Effector CD4-positive, alpha-beta T cell (primary cell): ENCODE measurements around the gene CENPX.
A peak's percentile ranks its signal among the peaks of the same experiment; 100 is the strongest.
"Not testable (repeated sequence)": the region's sequence is repeated elsewhere in the genome, so short reads cannot be mapped to it uniquely, and the experiment has no call there.

Source experiments
- DNase-seq: peaks from one replicate; pipeline ENCODE4 v3.0.0-alpha.2; 2020

The CENPX gene

DNA sequence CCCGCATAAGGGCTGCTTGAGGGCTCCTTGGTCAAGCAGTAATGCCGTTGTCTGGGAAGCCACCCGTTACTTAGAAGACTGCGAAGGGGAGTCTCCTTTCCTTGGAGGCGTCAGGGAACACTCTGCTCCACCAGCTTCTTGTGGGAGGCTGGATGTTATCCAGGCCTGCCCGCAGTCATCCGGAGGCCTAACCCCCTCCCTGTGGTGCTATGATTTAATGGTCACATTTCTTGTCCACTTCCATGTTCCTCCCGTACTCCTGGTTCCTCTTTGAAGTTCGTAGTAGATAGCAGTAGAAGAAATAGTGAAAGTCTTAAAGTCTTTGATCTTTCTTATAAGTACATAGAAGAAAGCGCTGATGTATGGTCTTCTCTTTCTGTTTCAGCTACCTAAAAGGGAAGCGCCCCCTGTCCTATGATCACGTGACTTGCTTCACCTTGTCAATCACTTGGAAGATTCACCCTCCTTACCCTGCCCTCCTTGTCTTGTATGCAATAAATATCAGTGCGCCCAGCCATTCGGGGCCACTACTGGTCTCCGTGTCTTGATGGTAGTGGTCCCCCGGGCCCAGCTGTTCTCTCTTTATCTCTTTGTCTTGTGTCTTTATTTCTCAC lies 16.2 kb upstream of the CENPX start:
- not testable (repeated sequence) for DNase-seq

DNA sequence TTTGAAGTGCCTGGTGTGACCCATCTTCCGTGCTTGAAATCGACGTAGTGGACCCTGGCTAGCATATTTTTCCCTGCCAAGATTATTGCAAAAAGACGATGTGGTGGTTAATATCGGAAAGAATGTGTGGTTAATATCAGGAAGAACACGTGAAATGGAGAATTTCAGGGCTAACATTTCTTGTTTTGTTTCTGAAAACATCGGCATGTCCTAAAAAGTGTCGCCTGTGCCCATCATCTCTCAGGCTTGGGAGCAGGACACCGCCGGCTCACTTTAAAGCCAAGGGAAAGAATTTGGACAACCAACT lies 15.2 kb upstream of the CENPX start:
- no peak for DNase-seq

DNA sequence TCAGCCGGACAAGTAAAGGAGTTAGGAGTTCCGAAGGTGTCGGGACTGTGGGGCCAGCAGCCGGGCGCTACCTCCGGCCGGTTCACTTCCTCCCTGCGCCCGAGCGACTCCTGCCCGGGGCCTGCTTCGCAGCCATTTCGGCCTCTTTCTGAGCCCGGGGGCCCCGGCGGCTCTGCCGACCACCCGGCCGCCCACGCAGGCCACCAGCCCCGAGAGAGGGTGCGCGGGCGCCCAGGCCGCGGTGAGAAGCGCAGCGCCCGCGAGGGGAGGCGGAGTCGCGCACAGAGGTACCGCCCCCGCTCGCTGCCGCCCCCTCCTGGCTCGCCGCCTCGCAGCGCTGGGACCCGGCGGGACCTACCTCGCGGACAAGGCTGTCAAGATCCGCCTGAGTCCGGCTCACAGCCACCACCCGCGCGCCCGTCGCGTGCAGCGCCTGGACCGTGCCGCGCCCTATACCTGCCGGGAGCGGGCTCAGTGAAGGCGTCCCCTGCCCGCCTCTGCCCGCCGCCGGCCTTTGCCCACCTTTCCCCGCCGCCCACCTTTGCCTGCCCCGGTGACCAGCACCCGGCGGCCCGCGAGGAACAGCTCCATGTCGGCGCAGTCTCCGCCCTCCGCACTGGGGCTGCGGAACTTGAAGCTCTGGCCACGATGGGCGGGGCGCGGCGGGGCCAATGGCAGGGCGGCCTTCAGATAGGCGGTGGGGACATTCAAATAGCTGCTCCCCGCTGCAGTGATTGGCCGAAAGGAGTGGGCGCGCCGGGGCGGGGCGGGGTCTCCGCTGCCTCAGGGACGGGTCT lies 14.6 kb upstream of the CENPX start, which contains the start of gene DCXR:
TSS of gene DCXR (minus strand) at position 606 of the 797 bp plus-strand sequence. CDS start at position 591, 15 bp downstream.
- peak; percentile 92 for DNase-seq

DNA sequence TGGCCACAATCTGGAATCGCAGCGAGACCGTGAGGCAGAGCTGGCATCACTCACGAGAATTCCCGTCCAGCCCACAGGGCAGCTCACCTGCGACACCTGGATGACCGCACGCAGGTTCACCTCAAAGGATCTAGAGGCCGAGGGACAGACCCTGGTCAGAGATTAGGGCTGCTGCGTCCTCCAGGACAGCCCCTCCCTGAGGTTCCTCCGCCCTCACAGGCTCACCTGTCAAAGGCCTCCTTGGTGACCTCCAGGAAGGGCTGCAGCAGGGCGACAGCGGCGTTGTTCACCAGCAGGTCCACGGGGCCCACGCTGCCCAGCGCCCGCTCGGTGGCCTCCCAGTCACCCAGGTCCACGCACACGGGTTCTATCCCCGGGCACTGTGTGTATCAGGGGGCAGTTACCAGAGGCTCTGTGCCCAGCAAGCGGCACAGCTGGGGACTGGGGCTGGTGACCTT lies 14.0 kb upstream of the CENPX start:
- DNase-seq, result no peak

DNA sequence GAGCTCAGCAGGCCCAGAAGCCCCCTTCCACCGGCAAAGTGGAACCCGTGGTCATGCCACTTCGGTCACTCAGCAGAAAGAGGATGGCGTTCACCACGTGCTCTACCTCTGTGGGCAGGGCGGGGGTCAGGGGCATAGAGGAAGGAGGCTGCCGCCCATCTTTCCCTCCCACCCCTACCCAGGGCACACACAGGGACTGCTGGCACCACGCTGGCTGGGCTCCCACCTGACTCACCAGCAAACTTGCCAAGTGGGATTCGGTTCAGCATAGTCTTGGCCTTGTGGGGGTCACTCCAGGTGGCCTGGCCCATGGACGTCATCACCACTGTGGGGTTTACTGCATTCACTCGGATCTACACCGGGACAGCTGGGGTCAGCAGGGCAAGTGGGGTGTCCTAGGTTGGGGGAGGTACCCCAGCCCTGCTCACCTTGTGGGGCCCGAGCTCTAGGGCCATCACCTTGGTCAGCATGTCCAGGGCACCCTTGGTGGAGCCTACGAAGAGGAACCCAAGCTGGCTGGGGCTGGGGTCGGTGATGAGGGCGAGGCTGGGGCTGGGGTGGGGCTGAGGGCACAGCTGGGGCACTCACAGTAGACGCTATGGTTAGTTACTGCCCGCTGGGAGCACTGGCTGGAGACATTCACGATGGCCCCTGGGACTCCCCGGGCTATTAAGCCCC lies 13.4 kb upstream of the CENPX start:
- DNase-seq, result no peak

DNA sequence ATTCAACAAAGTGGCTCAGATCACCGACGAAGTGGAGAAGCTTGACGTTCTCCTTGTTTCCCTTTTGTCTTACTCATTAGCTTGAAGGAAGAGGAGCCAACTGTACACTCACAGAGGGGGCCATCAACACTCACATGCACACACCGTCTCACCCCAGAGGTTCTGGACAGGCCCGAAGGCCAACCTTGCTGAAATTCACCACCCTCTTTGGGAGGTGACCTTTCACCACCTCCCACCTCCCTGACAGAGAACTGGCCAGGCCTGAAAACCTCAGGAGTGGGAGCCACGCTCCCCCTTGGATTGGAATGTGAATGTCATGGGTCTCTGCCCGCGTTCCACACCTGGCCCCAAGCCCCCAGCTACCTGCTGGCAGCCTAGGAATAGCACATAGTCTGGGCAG lies 12.8 kb upstream of the CENPX start:
- DNase-seq, result no peak

DNA sequence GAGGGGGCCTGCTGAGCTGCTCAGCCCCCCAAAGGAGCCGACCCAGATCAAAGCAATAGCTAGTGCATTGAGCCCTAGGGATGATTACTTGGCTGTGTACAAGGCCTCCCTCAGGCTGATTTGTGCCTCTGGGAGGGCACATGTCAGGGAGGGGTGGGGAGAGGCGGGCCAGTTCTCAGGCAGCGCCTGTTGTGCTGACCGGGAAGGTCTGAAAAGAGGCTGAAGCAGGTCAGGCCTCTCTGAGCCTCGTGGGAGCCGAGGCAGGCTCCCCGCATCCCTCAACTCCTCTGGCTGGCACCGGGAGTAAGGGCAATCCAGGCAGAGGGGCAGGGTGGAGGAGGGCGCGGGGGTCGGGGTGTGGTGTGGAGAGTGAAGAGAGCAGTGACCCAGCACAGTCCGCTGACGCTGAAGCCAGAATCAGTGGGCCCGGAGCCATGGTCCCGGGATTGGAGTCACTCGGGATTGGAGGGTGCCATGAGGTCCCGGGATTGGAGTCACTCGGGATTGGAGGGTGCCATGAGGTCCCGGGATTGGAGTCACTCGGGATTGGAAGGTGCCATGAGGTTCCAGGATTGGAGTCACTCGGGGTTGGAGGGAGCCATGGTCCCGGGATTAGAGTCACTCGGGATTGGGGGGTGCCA lies 11.8 kb upstream of the CENPX start:
- DNase-seq, result no peak

DNA sequence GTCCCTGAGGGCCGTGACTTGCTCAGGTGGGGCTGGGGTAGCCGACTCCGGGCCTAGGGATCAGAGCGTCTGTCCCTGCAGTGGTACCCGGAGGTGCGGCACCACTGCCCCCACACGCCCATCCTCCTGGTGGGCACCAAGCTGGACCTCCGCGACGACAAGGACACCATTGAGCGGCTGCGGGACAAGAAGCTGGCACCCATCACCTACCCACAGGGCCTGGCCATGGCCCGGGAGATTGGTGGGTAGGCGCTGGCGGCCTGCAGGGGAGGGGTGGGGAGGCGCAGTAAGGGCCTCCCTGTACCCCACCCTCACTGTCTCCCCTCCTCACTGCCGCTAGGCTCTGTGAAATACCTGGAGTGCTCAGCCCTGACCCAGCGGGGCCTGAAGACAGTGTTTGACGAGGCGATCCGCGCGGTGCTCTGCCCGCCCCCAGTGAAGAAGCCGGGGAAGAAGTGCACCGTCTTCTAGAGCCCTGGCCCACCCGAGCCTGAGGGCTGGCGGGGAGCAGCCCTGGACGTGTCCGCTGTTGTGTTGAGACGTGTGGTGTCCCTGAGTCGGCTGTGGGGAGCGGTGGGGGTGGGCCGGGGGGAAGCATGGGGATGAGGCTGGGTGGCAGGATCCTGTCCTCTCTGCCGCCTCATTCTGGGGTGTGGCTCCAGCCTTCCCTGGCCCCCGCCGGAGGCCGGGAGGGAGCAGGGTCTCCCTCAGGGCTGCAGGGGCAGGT lies 10.8 kb upstream of the CENPX start:
- DNase-seq, result no peak

DNA sequence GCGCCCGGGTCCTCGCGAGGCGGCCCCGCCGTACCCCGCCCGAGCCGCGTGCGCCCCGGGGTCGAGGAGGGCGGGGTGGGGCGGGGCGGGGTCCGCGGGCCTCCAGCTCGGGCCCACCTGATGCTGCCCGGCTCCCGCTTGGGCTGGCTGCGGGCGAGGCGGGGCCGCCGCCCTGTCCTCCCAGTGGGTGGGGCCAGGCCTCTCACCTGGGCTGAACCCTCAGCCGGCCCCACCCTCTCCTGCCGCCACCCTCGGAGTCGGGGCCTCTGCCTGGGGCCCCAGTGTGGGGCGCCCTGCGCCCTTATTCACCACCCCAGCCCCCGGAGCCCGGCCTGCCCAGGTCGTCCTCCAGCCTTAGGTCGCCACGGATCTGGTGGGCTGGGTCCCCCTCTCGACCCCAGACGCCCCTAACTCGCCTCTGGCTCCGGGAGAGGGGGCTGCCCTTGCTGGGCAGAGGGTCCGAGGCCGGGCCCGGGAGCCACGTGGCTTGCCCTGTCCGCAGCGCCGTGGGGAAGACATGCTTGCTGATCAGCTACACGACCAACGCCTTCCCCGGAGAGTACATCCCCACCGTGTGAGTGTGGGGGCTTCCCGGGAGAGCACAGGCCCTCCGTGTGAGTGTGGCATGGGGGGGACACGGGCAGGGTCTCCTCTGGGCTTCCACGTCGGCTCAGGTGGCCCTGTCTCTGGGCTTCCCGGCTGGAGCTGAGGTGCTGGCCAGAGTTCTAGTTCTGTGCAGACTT lies 9.4 kb upstream of the CENPX start:
- DNase-seq, result no peak

DNA sequence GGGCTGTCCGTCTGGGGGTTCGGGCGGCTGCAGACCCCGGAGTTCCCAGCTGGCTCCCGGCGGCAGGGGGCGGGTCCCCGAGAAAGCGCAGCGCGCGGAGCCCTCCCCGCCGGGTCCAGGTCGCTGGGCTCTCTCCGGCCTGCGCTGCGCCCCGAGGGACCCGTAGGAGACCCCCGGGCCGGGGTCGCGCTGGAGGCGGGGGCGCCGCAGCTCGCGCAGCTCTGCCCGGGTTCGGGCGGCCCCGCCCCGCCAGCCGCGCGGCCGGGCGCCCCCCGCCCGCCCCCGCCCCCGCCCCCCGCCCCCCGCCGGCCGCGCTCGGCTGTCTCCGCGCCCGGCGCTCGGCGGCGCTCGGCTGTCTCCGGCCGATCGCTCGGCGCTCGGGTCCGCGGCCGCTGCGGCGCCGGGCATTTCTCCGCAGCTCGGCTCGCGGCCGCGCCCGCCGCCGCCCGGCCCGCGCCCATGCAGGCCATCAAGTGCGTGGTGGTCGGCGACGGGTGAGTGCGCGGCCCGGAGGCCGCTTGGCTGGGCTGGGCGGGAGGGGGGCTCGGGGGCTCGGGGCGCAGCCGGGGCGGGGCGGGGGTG lies 8.7 kb upstream of the CENPX start, which contains the start of gene RAC3:
TSS of gene RAC3 (plus strand) at position 376 of the 582 bp plus-strand sequence. CDS start at position 460, 84 bp downstream.
- no peak for DNase-seq

DNA sequence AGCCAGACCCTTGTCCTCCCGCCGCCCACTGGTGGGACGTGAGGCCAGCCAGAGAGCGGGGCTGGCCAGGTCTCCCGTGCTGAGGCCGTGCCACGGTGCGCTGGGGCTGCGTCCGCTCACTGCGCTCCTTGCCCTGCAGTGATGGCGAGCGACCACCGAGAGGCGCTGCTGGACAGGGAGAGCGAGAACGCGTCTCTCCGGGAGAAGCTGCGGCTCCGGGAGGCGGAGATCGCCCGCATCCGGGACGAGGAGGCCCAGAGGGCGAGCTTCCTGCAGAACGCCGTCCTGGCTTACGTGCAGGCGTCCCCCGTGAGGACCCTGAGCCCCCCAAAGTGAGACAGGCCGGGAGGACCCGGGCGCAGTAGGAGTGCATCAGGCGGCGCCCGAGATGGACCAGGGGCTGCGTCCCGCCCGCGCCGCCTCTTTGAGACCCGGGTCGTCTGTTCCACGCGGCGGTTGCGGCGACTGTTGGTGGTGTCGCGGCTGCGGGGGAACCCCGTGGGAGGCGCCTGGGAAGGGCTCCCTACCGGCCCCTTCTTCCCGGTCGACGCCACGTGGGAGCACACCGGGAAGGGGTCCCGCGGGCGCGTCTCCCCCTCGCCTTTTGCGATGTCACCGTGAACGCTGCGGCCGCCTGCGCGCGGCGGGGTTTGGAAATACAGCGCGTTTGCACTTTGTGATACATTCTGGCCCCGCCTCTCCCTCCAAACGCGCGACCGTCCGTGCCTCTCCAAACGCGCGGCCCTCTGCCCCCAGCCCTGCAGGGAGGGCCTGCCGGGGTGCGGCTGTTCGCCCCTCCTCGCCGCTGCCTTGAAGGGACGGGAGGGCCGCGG lies 8.0 kb upstream of the CENPX start:
- peak; percentile 75 for DNase-seq

DNA sequence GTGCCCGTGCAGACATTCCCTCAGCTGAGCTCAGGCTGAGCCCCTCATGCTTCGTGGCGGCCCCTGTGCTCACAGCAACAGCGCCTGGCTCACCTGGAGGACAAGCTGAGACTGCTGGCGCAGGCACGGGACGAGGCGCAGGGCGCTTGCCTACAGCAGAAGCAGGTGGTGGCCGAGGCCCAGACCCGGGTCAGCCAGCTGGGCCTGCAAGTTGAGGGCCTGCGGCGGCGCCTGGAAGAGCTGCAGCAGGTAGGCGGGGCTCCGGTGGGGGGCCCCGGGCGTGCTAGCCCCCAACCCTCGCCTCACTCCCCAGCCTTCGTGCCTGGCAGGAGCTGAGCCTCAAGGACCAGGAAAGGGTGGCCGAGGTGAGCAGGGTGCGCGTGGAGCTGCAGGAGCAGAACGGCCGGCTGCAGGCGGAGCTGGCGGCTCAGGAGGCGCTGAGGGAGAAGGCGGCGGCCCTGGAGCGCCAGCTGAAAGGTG lies 7.4 kb upstream of the CENPX start:
- no peak for DNase-seq

DNA sequence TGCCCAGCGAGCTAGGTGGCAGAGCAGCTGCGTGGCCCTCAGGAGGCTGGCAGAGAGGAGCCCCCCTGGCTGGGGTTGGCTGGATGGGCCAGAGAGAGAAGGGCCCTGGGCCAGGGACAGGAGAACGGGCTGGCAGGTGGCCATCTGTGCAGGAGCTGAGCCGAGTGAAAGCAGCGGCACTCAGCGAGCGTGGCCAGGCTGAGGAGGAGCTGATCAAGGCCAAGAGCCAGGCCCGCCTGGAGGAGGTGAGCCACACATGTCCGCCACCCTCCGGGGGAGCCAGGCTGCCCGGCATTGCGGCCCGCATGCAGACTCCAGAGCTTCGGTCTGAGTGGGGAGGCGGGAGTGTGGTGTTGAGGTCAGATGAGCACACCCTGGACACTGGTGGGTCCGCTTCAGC lies 6.7 kb upstream of the CENPX start:
- no peak for DNase-seq

DNA sequence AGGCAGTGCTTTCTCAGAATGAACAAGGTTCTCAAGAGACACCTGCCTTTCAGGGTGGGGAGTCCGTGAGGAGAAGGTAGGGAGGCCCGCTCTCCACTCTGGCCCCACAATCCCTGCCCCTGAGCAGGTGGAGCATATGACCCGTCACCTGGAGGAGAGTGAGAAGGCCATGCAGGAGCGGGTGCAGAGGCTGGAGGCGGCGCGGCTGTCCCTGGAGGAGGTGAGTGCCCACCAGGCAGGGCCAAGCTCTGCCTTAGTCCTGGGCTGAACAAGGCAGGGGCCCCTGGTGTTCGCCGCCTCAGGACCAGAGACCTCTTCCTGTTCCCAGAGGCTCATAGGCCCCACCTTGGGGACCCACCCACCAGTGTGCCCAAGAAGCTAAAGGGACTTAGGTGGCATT lies 6.3 kb upstream of the CENPX start:
- DNase-seq, result no peak

DNA sequence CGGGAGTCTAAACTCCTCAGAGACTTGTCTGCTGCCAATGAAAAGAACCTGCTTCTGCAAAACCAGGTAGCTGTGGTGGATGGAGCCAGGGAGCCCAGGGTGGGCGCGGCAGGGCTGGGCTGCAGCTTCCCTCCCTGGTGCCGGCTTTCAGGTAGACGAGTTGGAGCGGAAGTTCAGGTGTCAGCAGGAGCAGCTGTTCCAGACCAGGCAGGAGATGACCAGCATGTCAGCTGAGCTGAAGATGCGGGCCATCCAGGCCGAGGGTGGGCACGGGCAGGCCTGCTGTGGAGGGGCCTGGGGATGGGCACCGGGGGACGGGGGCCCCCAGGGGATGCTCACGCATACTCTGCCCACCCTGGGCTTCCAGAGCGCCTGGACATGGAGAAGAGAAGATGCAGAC lies 5.6 kb upstream of the CENPX start:
- DNase-seq, result no peak

DNA sequence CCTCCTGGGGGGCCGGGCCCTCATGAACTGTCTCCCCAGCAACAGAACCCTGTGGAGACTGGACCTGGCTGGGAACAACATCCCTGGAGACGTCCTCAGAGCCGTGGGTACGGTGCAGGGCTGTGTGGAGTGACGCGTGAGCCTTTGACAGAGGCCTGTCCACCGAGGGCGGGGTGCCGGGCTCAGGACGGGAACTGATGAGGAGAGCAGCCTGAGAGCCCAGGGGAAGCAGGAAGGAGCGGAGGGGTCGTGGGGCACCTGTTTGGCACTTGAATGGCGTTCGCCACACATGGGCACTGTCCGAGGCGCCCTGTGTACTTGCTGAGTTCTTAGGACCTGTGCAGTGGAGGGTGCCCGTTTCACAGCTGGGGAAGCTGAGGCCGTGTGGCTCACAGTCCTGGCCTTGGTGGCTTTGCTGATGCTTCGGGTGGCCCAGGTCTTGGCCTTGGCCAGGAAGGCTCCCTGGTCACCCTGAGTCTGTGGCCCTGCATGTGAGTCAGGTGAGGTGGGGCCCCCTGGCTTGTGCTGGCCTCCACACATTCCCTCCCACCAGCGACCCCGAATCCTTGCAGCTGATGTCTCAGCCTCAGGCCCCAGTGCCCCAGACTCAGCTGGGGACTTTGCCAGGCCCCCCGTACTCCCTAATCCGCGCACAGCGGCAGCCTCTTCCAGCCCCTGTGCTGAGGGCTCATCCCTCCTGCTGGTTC lies 2.9 kb upstream of the CENPX start:
- DNase-seq, result no peak

DNA sequence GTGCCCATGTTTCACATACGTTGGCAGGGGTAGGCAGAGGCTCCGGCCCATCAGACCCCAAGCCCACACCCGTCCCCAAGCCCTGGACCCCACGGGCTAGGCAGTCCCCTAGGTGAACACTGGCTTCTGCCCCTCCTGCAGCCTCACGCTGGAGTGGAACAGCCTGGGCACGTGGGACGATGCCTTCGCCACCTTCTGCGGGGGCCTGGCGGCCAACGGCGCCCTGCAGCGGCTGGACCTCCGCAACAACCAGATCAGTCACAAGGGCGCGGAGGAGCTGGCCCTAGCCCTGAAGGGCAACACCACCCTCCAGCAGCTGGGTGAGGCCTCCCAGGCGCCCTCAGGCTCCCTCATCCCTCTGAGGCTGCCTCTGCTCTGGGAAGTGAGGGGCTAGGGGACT lies 2.2 kb upstream of the CENPX start:
- DNase-seq, result no peak

DNA sequence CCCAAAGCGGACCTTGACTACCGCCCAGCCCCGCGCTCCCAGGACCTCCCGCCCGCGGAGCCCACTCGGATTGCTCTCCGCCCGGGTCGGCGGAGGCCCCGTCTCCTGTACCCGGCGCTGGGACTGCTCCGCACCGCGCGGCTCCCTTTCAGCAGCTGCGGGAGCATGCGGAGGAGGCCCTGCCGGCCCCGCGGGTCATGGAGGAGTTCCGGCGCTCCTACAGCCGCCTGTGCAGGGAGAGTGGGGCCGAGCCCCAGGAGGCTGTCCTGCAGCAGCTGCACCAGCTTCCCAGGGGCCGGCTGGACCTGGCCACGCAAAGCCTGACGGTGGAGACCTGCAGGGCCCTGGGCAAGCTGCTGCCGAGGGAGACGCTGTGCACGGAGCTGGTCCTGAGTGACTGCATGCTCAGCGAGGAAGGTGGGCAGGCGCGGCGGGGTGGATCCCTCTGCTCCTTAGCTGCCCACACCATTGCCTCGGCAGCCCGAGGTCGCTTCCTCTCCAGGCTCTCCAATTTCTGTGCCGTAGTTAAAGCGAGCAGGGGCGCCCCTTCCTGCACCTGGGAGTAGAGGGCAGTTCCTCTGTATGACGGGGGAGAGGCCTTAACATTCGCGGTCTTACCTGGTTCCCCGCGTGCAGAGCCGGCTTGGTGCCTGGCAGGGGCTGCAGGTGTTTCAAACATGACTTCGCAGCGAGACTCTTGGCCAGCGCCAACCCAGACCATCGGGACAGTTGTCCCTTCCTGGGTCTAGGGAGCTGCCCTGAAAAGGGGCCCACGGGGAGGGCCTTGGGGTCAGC lies 966 bp upstream of the CENPX start:
- DNase-seq, result no peak

DNA sequence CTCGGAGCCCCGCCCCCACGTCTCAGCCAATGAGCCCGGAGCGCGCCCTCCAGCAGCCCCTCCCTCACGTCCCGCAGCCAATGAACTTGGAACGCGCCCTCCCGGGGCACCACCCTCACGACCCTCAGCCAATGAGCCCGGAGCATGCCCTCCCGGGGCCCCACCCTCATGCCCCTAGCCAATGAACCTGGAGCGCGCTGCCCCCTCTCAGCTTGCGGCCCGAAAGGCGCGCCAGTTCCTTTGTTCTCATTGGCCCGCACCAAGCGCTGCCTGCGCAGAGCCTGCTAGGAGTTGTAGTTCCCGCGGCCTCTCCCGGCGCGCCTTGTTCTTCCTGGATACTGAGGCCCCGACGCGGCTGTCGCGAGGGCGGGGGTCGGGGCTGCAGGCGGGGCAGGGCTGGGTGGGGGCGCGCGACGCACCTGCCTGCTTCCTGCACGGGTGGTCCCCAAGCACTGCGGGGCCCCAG lies 336 bp upstream of the CENPX start, which contains the start of gene LRRC45:
TSS of gene LRRC45 (plus strand) at position 325 of the 466 bp plus-strand sequence. CDS start 339 bp downstream, outside the sequence.
- peak; percentile 100 for DNase-seq
